ENCODE results near the gene TENT4A. TPM values are rescaled to one million over a fixed set of nuclear protein-coding genes. Genes with fewer than 3 reads are reported as not detected.

Gene TENT4A
- total and polyA plus RNA-seq, 2 of the 13 experiments (the other 11 are each of a cell fraction or from before 2014, with no cell fraction given): 6.3 to 13.3 TPM

- TF ChIP-seq, protein P1, sequence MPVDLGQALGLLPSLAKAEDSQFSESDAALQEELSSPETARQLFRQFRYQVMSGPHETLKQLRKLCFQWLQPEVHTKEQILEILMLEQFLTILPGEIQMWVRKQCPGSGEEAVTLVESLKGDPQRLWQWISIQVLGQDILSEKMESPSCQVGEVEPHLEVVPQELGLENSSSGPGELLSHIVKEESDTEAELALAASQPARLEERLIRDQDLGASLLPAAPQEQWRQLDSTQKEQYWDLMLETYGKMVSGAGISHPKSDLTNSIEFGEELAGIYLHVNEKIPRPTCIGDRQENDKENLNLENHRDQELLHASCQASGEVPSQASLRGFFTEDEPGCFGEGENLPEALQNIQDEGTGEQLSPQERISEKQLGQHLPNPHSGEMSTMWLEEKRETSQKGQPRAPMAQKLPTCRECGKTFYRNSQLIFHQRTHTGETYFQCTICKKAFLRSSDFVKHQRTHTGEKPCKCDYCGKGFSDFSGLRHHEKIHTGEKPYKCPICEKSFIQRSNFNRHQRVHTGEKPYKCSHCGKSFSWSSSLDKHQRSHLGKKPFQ (CRISPR knock-in tag; IDR thresholded peaks at IDR 0.05; ENCODE audit: insufficient replicate concordance): peak; percentile 88
- TF ChIP-seq ZNF687 (CRISPR knock-in tag; IDR thresholded peaks at IDR 0.05): peak; percentile 98
- peak; percentile 99 for TF ChIP-seq MAX (IDR thresholded peaks at IDR 0.05)
- peak; percentile 73; the same call in 1 of the 2 replicates for TF ChIP-seq PAX8 (CRISPR knock-in tag; IDR thresholded peaks at IDR 0.05; ENCODE audit: borderline replicate concordance)
- TF ChIP-seq ZNF501 (CRISPR knock-in tag; IDR thresholded peaks at IDR 0.05): peak; percentile 98
- TF ChIP-seq ASH2L (IDR thresholded peaks at IDR 0.05; ENCODE audit: insufficient read length, low read depth, low read length): peak; percentile 94
- TF ChIP-seq ZNF761 (CRISPR knock-in tag; conservative IDR thresholded peaks at IDR 0.05): peak; percentile 92
- TF ChIP-seq, protein P2, sequence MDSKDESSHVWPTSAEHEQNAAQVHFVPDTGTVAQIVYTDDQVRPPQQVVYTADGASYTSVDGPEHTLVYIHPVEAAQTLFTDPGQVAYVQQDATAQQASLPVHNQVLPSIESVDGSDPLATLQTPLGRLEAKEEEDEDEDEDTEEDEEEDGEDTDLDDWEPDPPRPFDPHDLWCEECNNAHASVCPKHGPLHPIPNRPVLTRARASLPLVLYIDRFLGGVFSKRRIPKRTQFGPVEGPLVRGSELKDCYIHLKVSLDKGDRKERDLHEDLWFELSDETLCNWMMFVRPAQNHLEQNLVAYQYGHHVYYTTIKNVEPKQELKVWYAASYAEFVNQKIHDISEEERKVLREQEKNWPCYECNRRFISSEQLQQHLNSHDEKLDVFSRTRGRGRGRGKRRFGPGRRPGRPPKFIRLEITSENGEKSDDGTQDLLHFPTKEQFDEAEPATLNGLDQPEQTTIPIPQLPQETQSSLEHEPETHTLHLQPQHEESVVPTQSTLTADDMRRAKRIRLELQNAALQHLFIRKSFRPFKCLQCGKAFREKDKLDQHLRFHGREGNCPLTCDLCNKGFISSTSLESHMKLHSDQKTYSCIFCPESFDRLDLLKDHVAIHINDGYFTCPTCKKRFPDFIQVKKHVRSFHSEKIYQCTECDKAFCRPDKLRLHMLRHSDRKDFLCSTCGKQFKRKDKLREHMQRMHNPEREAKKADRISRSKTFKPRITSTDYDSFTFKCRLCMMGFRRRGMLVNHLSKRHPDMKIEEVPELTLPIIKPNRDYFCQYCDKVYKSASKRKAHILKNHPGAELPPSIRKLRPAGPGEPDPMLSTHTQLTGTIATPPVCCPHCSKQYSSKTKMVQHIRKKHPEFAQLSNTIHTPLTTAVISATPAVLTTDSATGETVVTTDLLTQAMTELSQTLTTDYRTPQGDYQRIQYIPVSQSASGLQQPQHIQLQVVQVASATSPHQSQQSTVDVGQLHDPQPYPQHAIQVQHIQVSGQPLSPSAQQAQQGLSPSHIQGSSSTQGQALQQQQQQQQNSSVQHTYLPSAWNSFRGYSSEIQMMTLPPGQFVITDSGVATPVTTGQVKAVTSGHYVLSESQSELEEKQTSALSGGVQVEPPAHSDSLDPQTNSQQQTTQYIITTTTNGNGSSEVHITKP (CRISPR knock-in tag; IDR thresholded peaks at IDR 0.05; ENCODE audit: low read depth): no peak
- TF ChIP-seq ZNF292 (CRISPR knock-in tag; IDR thresholded peaks at IDR 0.05; ENCODE audit: borderline replicate concordance, low read depth): no peak
- TF ChIP-seq THAP7 (CRISPR knock-in tag; IDR thresholded peaks at IDR 0.05): peak; percentile 91
- peak; percentile 41; the same call in 1 of the 2 replicates for TF ChIP-seq MAF1 (CRISPR knock-in tag; IDR thresholded peaks at IDR 0.05; ENCODE audit: borderline replicate concordance)
- TF ChIP-seq ARID2 (CRISPR knock-in tag; IDR thresholded peaks at IDR 0.05; ENCODE audit: borderline replicate concordance): peak; percentile 71; the same call in 1 of the 2 replicates
- peak; percentile 15 for TF ChIP-seq TAF15 (IDR thresholded peaks at IDR 0.05; ENCODE audit: low read depth, low read length, poor library complexity, severe bottlenecking)
- TF ChIP-seq ELF4 (CRISPR knock-in tag; IDR thresholded peaks at IDR 0.05; ENCODE audit: borderline replicate concordance): no peak
- TF ChIP-seq NCOA2 (CRISPR knock-in tag; IDR thresholded peaks at IDR 0.05): no peak
- TF ChIP-seq ZFP41 (CRISPR knock-in tag; IDR thresholded peaks at IDR 0.05; ENCODE audit: borderline replicate concordance): peak; percentile 69; the same call in 1 of the 2 replicates
- TF ChIP-seq MATR3 (CRISPR knock-in tag; IDR thresholded peaks at IDR 0.05): no peak
Measured at GRCh38 chr5:6712577-6713273, 507 bp upstream of the TENT4A start (continued).

Measured in HepG2 (cell line).